LoVo (cell line): Measurements from ENCODE around the gene CHRNB4.

ENCODE experiments used
- DNase-seq: peaks from one replicate; pipeline ENCODE4 v3.0.0-alpha.2; 2016; ENCODE audit warnings: low spot score

CHRNB4 gene

GRCh38 chr15:78668987-78669386 lies 28.0 kb upstream of the CHRNB4 start:
- no peak for DNase-seq

GRCh38 chr15:78667578-78668236 lies 26.7 kb upstream of the CHRNB4 start:
- DNase-seq = no peak

- DNase-seq = no peak
Observed at GRCh38 chr15:78666010-78666409, 25.0 kb upstream of the CHRNB4 start.

GRCh38 chr15:78663703-78664102 lies 22.7 kb upstream of the CHRNB4 start:
- DNase-seq = no peak

- no peak for DNase-seq
Observed at GRCh38 chr15:78662028-78662427, 21.0 kb upstream of the CHRNB4 start.

GRCh38 chr15:78661001-78661400 lies 20.0 kb upstream of the CHRNB4 start:
- no peak for DNase-seq

- DNase-seq = no peak
Observed at GRCh38 chr15:78660584-78660983, 19.6 kb upstream of the CHRNB4 start.

GRCh38 chr15:78658823-78659222 lies 17.8 kb upstream of the CHRNB4 start:
- DNase-seq = no peak

- no peak for DNase-seq
Observed at GRCh38 chr15:78654272-78654671, 13.3 kb upstream of the CHRNB4 start.

- DNase-seq = no peak
Observed at GRCh38 chr15:78651930-78652615, 11.1 kb upstream of the CHRNB4 start.

- no peak for DNase-seq
Observed at GRCh38 chr15:78651007-78651406, 10.0 kb upstream of the CHRNB4 start.

GRCh38 chr15:78650022-78650421 lies 9.0 kb upstream of the CHRNB4 start:
- DNase-seq = no peak

- no peak for DNase-seq
Observed at GRCh38 chr15:78645009-78645408, 4.0 kb upstream of the CHRNB4 start.

GRCh38 chr15:78642331-78642730 lies 1.3 kb upstream of the CHRNB4 start:
- DNase-seq = no peak

GRCh38 chr15:78641749-78642275 lies 802 bp upstream of the CHRNB4 start:
- DNase-seq = no peak

- DNase-seq = peak; percentile 35
Observed at GRCh38 chr15:78640527-78641101, 396 bp downstream of the CHRNB4 start.

GRCh38 chr15:78638658-78639314 lies 2.2 kb downstream of the CHRNB4 start:
- DNase-seq = peak; percentile 52

- DNase-seq = no peak
Observed at GRCh38 chr15:78637776-78638435, 3.1 kb downstream of the CHRNB4 start.

GRCh38 chr15:78636378-78636859 lies 4.6 kb downstream of the CHRNB4 start:
- DNase-seq = no peak

GRCh38 chr15:78635346-78635745 lies 5.7 kb downstream of the CHRNB4 start:
- DNase-seq = no peak

- DNase-seq = no peak
Observed at GRCh38 chr15:78634210-78635145, 6.5 kb downstream of the CHRNB4 start.
